Sigmoid colon (tissue), 7 donors: Measurements from ENCODE around the gene CACNB1. TPM values are rescaled to one million over a fixed set of nuclear protein-coding genes. Genes with fewer than 3 reads are reported as not detected.

ENCODE experiments used
- DNase-seq: peaks from one replicate; pipeline ENCODE4 v3.0.0-alpha.2; 2019
- H3K27ac ChIP-seq, 4 donors: fragments of 200-600 bp; sonication (generic); one replicate each; pipeline ENCODE4 v1.5.1; 2016 to 2019; ENCODE audit warnings: mild to moderate bottlenecking in 1 of 4
- H3K27me3 ChIP-seq, 3 donors: fragments of 200-600 bp; sonication (generic); one replicate each; pipeline ENCODE4 v1.5.1; 2019; ENCODE audit warnings: mild to moderate bottlenecking in 1 of 3
- H3K36me3 ChIP-seq, 4 donors: fragments of 200-600 bp; sonication (generic); one replicate each; pipeline ENCODE4 v1.5.1; 2016 to 2019
- H3K4me1 ChIP-seq, 4 donors: fragments of 200-600 bp; sonication (generic); one replicate each; pipeline ENCODE4 v1.5.1; 2017 to 2019
- H3K4me3 ChIP-seq, 4 donors: fragments of 200-600 bp; sonication (generic); one replicate each; pipeline ENCODE4 v1.5.1; 2017 to 2019; ENCODE audit warnings: mild to moderate bottlenecking in 2 of 4, moderate library complexity in 1 of 4
- H3K9me3 ChIP-seq, 4 donors: fragments of 200-600 bp in 3 of 4; sonication (generic) in 3 of 4; one replicate each; pipeline versions ENCODE4 v1.5.1 to v1.6.1; 2013 to 2019
- CTCF ChIP-seq, 4 experiments: fragments of 450-650 bp in 3 of 4; fragments of 200-600 bp in 1 of 4; IDR thresholded peaks; one replicate each; pipeline ENCODE4 v1.5.1; 2016 to 2019; ENCODE audit warnings: antibody characterized with exemption in 4 of 4, mild to moderate bottlenecking in 3 of 4, moderate library complexity in 2 of 4
- EP300 ChIP-seq, 4 donors: sonication (generic); formaldehyde crosslinking; IDR thresholded peaks; one replicate each; pipeline ENCODE4 v1.6.1; 2017; ENCODE audit warnings: antibody characterized with exemption in 4 of 4
- POLR2A ChIP-seq, 2 donors: fragments of 450-650 bp; IDR thresholded peaks; one replicate each; pipeline ENCODE4 v1.6.1; 2016; ENCODE audit warnings: antibody characterized with exemption in 2 of 2, mild to moderate bottlenecking in 2 of 2, moderate library complexity in 2 of 2
- POLR2AphosphoS5 ChIP-seq, 4 donors: sonication (generic); formaldehyde crosslinking; IDR thresholded peaks; one replicate each; pipeline ENCODE4 v1.6.1; 2017; ENCODE audit warnings: antibody characterized with exemption in 4 of 4
- WGBS, 2 donors: extraction: QIAGEN DNeasy Blood & Tissue Kit; methylation state at CpG; one replicate each; pipeline ENCODE4 v1.1.7; 2013; 5-methylcytosine and 5-hydroxymethylcytosine counted together
- intact Hi-C: fragments of 100-400 bp; cut with DNase I; formaldehyde crosslinking; loops from one replicate; pipeline ENCODE4 v1.15.1; 2023
- polyA plus RNA-seq, 3 donors: library from polyadenylated mRNA; stranded (reverse); fragments of 200-250 nt; gene quantifications; one replicate each; pipeline ENCODE4 v1.2.3, GENCODE V29; 2013
- total RNA-seq, 4 donors: library from RNA; depleted of rRNA; stranded (reverse); fragments of >200 nt; gene quantifications; one replicate each; pipeline ENCODE4 v1.1.0, GENCODE V29; 2016
- donor health status: healthy with polysubstance abuse.
- donor health status: Bipolar disorder and iron deficiency.
- donor health status: healthy.

Gene CACNB1
- total and polyA plus RNA-seq, 7 donors: 3.0 to 11.6 (median 7.6) TPM

- H3K27me3 ChIP-seq: no peaks in the 10 kb centered on the region
- WGBS, 2 donors: 0 to 1% methylated on average over 30 of the region's 30 CpGs
- intact Hi-C loops: loop anchor here (5.0 kb wide), 1 partner anchor 205 kb away; the partner anchor contains the start of gene FBXL20
- H3K9me3 ChIP-seq: no peaks in the 10 kb centered on the region
- no peak for TF ChIP-seq EP300 (IDR thresholded peaks at IDR 0.05)
- TF ChIP-seq CTCF (IDR thresholded peaks at IDR 0.05): no peak
- no peak for TF ChIP-seq POLR2A (IDR thresholded peaks at IDR 0.05)
- TF ChIP-seq POLR2AphosphoS5 (IDR thresholded peaks at IDR 0.05): no peak
- H3K4me3 ChIP-seq: peak overlapping the region; percentile 72 to 92 (median 76)
- peak overlapping the region; percentile 91 to 99 (median 94) for H3K27ac ChIP-seq
- peaks cover 5 to 28% (median 10%) of the 10 kb centered on the region in 4 donors for H3K36me3 ChIP-seq
- peaks cover 0 to 64% (median 57%) of the 10 kb centered on the region in 4 donors for H3K4me1 ChIP-seq
- no peak for DNase-seq
Measured at GRCh38 chr17:39196808-39197291, 619 bp downstream of the CACNB1 start.

GRCh38 chr17:39196241-39196807 is 1.1 kb downstream of the CACNB1 start:
- no peak for DNase-seq
- peaks cover 0 to 59% (median 51%) of the 10 kb centered on the region in 4 donors for H3K4me1 ChIP-seq
- no peaks in the 10 kb centered on the region for H3K27me3 ChIP-seq
- 30 to 47% methylated on average over 8 of the region's 8 CpGs for WGBS, 2 donors
- H3K4me3 ChIP-seq: peak overlapping the region; percentile 72 to 92 (median 76)
- no peaks in the 10 kb centered on the region for H3K9me3 ChIP-seq
- TF ChIP-seq EP300 (IDR thresholded peaks at IDR 0.05) (no peak), POLR2A (IDR thresholded peaks at IDR 0.05) (no peak), POLR2AphosphoS5 (IDR thresholded peaks at IDR 0.05) (no peak), CTCF (IDR thresholded peaks at IDR 0.05) (no peak)
- peak overlapping the region; percentile 91 to 99 (median 94) for H3K27ac ChIP-seq
- H3K36me3 ChIP-seq: peaks cover 0 to 28% (median 8%) of the 10 kb centered on the region in 4 donors
- intact Hi-C loops: loop anchor here (5.0 kb wide), 1 partner anchor 206 kb away; the partner anchor contains the start of gene FBXL20

GRCh38 chr17:39195568-39196160 is 1.8 kb downstream of the CACNB1 start:
- WGBS, 2 donors: 55 to 77% methylated on average over 8 of the region's 8 CpGs
- peak overlapping the region in 1 of 4 donors; percentile 75 for H3K4me3 ChIP-seq
- H3K4me1 ChIP-seq: peaks cover 0 to 53% (median 45%) of the 10 kb centered on the region in 4 donors
- H3K36me3 ChIP-seq: peaks cover 0 to 33% (median 10%) of the 10 kb centered on the region in 4 donors
- H3K27ac ChIP-seq: peak overlapping the region; percentile 30 to 99 (median 94)
- no peaks in the 10 kb centered on the region for H3K9me3 ChIP-seq
- TF ChIP-seq EP300 (IDR thresholded peaks at IDR 0.05) (no peak), POLR2AphosphoS5 (IDR thresholded peaks at IDR 0.05) (no peak), POLR2A (IDR thresholded peaks at IDR 0.05) (no peak), CTCF (IDR thresholded peaks at IDR 0.05) (no peak)
- intact Hi-C loops: loop anchor here (5.0 kb wide), 1 partner anchor 207 kb away; the partner anchor contains the start of gene FBXL20
- no peak for DNase-seq
- H3K27me3 ChIP-seq: no peaks in the 10 kb centered on the region

- TF ChIP-seq EP300 (IDR thresholded peaks at IDR 0.05) (no peak), POLR2AphosphoS5 (IDR thresholded peaks at IDR 0.05) (no peak), POLR2A (IDR thresholded peaks at IDR 0.05) (no peak), CTCF (IDR thresholded peaks at IDR 0.05) (no peak)
- Histone ChIP-seq H3K4me1 (peaks cover 0 to 53% (median 44%) of the 10 kb centered on the region in 4 donors), H3K4me3 (no peak overlapping the region), H3K27ac (peak overlapping the region; percentile 30 to 99 (median 46)), H3K36me3 (peaks cover 0 to 40% (median 11%) of the 10 kb centered on the region in 4 donors), H3K27me3 (no peaks in the 10 kb centered on the region), H3K9me3 (no peaks in the 10 kb centered on the region)
- WGBS, 2 donors: 82 to 86% methylated on average over 10 of the region's 10 CpGs
- no peak for DNase-seq
- intact Hi-C loops: loop anchor here (5.0 kb wide), 1 partner anchor 207 kb away; the partner anchor contains the start of gene FBXL20
Measured at GRCh38 chr17:39194985-39195524, 2.4 kb downstream of the CACNB1 start.
